MV-4-11 (cell line): ENCODE data around the gene RGS9BP.
"Not testable (repeated sequence)": the region's sequence is repeated elsewhere in the genome, so short reads cannot be mapped to it uniquely, and the experiment has no call there.

Experiments
- DNase-seq: peaks from one replicate; lab custom pipeline; 2025; lab: John Stamatoyannopoulos, UW

RGS9BP gene

DNA sequence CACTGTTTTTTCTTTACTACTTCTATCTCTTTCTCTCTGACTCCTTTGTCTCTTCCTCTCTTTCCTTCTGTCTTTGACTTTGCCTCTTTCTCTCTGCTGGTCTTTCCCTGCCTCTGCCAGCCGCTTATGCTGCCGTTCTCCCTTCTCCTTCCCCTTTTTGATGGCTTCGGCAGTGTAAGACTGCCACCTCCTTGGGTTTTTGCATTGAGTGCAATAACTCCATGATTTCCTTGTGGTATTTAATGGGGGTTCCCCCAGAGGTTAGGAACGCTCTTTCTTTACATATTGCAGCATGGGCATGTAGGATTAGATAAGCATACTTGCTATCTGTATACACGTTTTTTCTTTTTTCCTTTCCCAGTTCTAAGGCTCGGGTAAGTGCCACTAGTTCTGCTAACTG is 19.9 kb downstream of the RGS9BP start:
- peak; percentile 71 for DNase-seq

DNA sequence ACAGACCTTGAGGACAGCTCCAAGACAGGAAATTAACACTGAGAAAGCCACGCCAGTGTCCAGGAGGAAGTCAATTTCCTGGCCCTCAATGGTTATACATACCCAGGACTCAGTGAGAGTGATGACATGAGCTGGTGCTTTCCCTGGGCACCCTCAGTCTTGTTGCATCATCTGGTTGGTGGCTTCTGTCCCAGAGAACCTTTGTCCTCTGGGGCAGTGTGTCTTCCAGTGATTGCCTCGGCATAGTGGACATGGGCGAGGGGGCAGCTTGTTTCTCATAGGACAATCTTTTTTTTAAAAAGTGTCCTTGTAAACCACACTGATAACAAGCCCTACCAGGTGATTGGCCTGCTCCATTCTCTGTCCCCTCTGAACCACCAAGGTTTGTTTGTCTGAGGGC is 21.1 kb downstream of the RGS9BP start:
- peak; percentile 22 for DNase-seq

DNA sequence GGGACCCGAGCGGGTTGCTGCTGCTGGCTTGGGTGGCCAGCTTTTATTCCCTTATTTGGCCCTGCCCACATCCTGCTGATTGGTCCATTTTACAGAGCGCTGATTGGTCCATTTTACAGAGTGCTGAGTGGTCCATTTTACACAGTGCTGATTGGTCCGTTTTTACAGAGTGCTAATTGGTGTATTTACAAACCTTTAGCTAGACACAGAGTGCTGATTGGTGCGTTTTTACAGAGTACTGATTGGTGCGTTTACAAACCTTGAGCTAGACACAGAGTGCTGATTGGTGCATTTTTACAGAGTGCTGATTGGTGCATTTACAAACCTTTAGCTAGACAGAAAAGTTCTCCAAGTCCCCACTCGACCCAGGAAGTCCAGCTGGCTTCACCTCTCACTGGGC is 24.5 kb downstream of the RGS9BP start:
- DNase-seq, result not testable (repeated sequence)

DNA sequence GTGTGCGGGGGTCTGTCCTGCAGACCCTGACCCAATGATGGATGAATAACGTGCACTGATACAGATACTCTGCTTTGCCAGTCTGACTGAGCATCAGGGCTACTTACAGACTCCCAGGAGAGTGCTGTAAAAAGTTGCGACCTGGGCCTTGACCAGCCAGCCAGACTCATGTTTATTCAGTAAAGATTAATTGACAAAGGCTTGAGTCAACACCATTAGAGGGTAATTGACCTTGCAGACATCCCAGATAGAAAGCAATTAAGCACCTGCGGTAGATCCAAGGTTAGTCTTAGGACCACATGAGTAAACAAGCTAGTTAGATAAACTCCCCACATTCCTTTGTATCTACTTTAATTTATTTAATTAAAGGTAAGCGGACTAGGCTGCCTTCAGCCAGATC is 26.4 kb downstream of the RGS9BP start:
- no peak for DNase-seq

DNA sequence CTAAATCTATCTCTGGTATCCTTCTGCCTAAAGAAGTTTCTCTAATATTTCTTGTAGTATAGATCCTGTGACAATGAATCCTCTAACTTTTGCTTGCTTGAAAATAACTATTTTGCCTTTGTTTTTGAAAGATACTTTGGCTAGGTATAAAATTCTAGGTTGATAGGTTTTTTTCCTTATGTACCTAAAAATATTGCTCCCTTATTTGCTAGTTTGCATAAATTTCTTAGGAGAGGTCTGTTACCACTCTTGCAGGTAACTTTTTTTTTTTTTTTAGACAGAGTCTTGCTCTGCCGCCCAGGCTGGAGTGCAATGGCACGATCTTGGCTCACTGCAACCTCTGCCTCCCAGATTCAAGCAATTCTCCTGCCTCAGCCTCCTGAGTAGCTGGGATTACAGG is 28.4 kb downstream of the RGS9BP start:
- DNase-seq, result not testable (repeated sequence)

DNA sequence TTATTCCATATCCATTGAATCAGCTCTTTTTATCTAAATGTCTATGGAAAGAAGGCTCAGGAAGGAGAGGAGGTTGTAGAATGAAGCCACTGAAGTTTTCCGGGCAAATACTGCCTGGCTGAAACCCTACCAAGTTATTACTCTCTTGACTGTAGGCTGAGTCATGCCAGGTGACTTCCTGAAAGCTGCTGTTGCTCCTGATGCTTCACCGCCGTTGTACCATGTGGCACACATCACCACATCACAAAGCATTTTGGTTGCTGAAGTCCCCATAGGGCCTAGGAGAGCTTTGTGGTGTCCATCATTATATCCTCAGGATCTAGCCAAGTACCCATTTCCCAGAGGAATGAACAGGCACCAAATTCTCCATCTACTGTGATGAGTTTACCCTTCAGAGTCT is 32.8 kb downstream of the RGS9BP start:
- DNase-seq, result no peak

DNA sequence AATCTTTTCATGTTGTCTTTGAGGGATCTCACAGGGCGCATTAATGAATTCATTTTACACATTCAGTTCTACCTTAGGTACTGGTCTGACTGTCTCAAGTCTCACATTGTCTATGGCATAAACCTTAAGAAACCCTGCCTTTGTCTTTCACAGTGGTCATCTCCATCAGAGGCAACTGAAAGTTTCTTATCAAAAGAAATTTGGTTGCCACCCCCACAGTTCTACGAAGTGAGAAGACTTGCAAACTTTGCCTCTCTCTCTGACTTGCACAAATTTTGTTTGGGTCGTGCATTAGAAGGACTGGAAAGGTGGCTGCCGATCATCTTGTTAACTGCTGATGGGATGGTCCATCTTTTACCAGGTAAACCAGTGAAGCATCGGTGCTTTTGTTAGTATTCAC is 33.4 kb downstream of the RGS9BP start:
- no peak for DNase-seq

DNA sequence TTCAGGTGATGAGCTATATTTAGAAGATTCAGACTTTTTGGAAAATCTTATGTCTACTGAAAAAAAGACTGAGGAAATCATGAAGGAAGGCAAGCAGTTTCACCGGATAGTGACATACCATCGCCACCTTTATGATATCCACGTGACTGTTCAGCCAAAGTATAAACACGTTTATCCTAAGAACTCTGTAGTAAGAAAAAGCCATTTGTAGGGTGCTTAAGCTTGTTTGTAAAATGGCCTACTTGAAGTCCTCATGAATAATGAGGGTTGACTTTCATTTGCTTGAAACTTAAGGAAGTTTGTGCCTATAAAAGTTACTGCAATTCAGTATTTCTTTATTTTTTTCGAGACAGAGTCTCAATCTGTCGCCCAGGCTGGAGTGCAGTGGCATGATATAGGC is 36.1 kb downstream of the RGS9BP start:
- DNase-seq, result no peak

DNA sequence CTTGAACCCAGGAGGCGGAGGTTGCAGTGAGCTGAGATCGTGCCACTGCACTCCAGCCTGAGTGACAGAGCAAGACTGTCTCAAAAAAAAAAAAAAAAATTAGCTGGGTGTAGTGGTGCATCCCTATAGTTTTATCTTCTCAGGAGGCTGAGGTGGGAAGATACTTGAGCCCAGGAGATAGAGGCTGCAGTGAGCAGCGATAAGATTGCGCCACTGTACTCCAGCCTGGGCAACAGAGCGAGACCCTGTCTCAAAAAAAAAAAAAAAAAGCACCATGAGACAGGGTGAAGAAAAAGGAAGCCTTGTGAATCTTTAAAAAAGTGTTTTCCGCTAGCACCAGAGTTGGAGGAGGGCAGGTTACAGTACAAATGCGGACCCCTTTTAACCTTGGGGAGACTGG is 40.6 kb downstream of the RGS9BP start:
- not testable (repeated sequence) for DNase-seq

DNA sequence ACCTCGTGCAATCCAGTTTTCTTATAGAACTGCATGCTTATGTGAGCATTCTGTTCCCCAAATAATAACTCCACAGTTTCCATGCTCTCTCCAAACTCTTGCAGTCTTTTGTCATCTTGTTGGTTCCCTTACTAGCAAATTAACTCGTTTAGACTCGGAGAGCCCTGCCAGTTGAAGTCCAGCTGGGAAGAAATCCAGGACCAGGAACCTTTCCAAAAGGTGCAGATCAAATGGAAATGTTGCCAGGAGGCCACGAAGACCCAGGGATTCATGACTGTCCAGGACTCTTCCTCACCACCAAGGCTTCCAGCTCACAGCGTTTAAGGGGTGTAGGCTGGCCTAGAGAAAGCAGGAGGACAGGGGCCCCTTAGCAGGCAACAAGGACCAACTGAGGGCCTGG is 41.8 kb downstream of the RGS9BP start:
- no peak for DNase-seq

DNA sequence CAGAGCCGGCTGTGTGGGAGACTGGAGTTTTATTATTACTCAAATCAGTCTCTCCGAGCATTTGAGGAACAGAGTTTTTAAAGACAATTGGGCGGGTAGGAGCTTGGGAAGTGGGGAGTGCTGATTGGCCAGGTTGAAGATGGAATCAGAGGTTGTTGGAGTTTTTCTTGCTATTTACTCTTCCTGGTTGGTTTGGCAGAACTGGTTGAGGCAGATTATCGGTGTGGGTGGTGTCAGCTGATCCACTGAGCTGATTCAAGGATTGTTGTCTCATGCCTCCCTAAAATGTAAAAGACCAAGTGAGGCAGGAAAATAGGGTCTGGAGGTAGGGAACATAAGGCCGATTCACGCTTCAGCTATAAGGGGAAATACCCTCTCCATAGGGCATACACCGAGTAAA is 42.6 kb downstream of the RGS9BP start:
- DNase-seq, result no peak

DNA sequence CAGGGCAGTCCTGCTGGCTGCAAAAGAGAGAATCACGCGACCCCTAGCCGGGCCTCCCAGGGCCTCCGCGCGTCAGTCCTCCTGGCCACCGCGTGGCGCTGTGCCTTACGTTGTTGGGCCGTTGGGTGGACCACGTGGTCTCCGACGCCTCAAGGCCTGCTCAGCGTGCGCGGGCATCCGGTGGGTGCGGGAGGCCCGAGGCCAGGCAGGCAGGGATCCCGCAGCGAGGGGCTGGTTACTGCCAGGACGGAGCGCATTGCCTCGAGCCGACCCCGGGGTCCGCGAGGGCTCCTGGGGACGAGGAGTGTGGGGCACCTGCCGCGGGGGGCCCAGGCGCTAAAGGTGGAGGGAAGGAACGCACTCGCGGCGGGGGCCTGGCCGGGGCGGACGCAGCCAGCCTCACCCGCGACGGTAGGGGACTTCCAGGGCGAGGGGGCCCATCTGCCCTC is 44.0 kb downstream of the RGS9BP start, which contains the start of gene TDRD12:
Gene TDRD12 (plus strand): TSS at position 157 of the 449 bp plus-strand sequence. CDS start 306 bp downstream, outside the sequence.
- no peak for DNase-seq

DNA sequence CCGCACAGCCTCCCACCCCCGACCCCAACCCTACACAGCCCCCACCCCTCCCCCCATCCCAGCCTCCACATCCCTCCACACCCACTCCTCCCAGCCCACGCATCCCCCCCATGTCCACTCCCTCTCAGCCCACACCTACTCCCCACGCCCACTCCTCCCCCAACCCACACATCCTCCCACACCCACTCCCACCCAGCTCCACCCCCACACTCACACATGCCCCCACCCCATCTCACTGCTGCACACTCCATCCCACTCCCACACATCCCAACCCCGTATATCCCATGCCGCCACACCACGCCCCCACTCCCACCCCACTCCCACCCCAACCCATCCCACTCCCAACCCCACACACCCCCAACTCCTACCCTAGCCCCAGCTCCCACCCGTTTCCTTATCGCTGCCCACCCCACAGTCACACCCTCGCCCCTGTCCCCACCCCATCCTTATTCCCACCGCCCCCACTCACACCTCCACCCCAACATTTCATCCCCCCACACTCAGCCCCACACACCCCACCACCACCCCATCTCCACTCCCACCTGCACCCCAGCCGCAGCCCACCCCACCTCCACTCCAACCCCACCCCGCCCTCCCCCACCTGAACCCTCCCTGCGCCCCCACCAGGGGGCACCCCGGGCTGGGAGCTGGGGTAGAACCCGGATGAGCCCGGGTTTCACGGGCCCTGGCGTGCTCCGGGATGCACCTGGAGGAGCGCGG is 44.7 kb downstream of the RGS9BP start:
- DNase-seq, result no peak

DNA sequence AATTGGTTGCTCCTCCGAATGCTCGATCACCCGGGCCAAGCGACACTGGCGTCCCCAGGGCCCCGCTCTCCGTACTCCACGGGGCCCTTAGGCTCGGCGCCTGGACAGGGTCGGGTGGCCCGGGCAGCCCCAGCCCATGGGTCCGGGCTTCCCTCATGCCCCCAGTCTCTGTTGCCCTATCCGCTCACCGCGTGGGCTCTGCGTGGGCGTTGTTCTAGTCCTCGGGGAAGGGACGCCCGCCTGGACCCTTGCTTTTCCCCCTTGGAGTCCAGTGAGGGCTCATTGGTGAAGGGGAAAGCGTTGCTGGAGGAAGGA is 45.2 kb downstream of the RGS9BP start:
- DNase-seq, result no peak
